Smooth muscle cell of the coronary artery (primary cell): Measurements from ENCODE around the gene AAMP. TPM values are rescaled to one million over a fixed set of nuclear protein-coding genes. Genes with fewer than 3 reads are reported as not detected.

Experiments
- total RNA-seq: library from RNA; depleted of rRNA; stranded (reverse); fragments of >200 nt; gene quantifications from 2 replicates; pipeline ENCODE4 v1.2.3, GENCODE V29; 2014; ENCODE audit warnings: low replicate concordance

Gene AAMP, protein sequence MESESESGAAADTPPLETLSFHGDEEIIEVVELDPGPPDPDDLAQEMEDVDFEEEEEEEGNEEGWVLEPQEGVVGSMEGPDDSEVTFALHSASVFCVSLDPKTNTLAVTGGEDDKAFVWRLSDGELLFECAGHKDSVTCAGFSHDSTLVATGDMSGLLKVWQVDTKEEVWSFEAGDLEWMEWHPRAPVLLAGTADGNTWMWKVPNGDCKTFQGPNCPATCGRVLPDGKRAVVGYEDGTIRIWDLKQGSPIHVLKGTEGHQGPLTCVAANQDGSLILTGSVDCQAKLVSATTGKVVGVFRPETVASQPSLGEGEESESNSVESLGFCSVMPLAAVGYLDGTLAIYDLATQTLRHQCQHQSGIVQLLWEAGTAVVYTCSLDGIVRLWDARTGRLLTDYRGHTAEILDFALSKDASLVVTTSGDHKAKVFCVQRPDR
- 117 and 137 TPM in 2 replicates for total RNA-seq

DNA sequence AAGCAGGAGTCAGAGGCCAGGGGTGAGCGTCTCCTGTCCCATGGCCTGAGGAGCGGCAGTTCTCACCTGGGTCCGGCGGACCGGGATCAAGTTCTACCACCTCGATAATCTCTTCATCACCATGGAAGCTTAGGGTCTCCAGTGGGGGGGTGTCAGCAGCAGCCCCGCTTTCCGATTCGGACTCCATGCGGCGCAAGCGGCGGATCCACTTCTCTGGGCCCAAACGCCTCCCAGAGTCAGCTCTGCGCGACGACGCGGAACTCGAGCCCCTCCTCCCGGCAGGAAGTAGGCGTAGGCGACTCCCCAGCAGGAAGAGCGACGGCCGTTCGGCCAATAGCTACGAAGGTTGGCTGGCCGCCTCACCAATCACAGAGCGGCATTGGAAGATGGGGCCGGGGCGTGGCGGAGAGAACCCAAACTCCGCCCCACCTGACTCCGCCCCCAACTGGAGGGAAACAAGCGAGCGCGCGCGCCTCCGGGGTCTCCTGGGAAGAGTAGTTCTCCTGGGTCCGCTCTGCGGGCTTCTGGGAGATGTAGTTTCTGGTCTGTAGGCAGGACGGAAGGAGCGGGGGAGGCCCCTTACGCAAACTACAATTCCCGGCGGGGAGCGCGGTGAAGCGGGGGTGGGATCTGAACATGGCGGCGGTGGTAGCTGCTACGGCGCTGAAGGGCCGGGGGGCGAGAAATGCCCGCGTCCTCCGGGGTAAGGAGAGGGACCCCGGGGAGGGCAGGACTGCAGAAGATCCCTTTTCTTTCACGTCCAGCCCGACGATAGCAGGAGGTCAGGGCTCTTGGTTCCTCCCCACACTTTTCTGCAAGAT, at the start of gene AAMP, which contains the start of gene PNKD:
Gene AAMP, minus strand, starts transcription at position 238 of the 821 bp plus-strand sequence. Its CDS starts 51 bp downstream, at position 187.
Gene PNKD, plus strand, starts transcription at position 620 of the 821 bp plus-strand sequence. Its CDS starts 17 bp downstream, at position 637.

DNA sequence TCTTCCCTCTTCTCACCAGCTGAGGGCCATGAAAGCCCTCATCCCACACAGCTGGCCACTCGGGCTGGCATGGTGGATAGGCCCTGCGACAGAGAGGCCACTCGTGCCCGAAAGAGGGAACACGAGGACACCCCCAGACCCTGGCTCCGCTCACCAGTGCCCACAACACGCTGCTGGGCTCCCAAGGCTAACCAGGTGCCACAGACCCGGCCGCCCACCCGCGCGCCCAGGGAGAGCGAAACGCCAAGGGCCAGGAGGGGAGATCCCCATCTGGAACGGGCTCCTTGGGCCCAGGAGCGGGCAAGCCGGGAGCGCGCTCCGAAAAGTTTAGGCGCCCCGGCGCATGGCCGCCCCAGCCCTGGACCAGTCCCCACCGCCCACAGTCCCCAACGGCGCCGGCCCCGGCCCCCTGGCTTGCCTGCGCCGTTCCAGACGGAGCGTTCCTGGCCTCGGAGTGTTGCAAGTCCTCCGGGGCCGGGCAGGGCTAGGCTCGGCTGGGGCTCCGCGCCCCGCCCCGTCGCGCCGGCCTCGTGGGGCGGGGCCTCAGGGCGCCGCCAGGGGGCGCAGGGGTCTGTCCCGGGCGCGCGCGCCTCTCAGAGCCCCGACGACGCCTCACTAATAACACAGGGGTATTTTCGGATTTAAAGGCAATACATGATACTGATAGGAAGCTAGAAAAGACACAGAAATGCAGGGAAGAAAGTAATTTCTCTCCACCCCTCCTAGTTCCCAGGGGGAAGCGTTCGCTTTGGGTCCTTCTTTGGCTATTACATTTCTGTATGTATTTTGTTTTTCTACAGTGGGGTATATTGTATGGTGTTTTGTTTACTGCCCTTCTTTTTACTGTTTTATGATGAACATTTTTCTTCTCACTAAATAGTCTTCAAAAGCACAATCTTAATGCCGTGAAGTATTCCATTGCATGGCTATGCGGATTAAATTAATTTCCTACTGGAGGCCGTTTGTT, 22.4 kb upstream of the AAMP start, which contains the start of gene TMBIM1:
Gene TMBIM1, minus strand, starts transcription at position 456 of the 967 bp plus-strand sequence. CDS start 10,362 bp downstream, outside the sequence.

DNA sequence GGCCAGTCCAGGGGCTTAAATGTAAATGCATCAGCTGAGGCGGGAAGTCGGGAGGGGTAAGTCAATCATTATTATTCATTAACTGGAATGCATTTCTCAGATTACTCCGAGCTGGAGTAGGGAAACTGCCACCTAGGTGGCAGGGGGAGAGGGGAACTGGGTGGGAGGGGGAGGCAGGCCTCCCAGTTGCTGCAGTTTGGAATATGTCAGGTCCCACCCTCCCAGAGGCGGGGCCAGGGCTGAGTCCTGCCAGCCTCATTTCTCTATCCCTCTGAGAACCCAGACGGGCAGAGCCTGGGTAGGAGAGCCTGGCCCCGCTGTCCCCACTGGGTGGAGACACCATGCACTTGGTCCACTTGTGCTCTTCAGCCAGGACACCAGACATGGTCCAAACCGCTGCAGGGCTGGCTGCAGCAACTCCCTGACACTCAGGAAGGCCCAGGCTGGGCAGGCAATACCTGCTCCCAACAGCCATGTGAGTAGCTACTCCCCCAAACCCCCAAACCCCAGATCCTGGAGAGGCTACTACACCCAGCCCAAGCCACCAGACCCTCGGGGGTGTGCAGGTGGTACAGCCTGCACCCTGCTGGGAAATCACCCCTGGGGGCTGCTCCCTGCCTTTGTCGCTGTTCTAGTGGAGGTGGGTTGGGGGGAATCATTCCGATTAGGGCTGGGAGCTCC, 9.1 kb downstream of the AAMP start, which contains the start of gene GPBAR1:
Gene GPBAR1, plus strand, starts transcription at position 274 of the 681 bp plus-strand sequence. CDS start 1,710 bp downstream, outside the sequence.

DNA sequence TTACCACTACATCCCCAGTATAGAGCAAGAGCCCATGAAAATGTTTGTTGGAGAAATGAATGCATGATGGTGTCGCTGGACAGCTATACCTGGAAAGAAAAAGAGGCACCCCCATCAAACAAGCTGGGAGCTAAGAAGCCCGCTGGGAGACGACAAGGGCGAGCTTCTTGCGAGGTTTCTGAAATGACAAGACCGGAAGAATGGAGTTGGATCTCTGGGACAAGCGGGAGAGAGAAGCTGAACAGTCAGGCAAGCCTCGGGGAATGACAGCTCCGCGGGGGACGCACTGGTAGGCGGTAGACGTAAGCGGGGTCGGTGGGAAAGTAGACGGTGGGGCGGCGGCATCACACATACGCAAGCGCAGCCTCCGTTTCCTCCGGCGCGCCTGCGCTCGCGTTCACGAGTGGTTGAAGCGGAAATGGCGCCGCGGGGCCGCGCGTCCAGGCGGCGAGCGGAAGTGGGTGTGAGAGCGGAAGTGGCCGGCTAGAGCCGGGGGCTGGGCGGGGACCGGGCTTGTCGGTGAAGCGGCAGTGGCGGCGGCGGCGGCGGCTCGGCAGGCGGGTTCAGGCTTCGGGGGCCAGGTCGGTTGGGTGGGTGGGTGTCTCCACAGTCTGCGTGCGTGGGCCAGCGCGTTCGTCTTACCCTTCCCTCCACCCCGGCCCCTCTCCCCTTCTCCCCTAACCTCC, 53.1 kb downstream of the AAMP start, which contains the start of gene ARPC2:
Gene ARPC2, plus strand, starts transcription at position 516 of the 686 bp plus-strand sequence. CDS start 282 bp downstream, outside the sequence.

Other genes starting within 250 kb of the AAMP start
- gene RUFY4, start 200.9 kb downstream of the AAMP start, total RNA-seq: 0.08 TPM in 1 of 2 replicates, not detected in the other
- not detected in 2 replicates for gene CXCR2, start 144.1 kb downstream of the AAMP start, total RNA-seq
- gene CXCR1, start 103.2 kb downstream of the AAMP start, total RNA-seq: not detected in 2 replicates
- gene ARPC2, start 52.9 kb downstream of the AAMP start, total RNA-seq: 221 and 388 TPM in 2 replicates
- gene GPBAR1, start 9.1 kb downstream of the AAMP start, total RNA-seq: not detected in 2 replicates
- gene PNKD, start 382 bp upstream of the AAMP start, total RNA-seq: 11.7 and 20.6 TPM in 2 replicates
- gene TMBIM1, start 22.4 kb upstream of the AAMP start, total RNA-seq: 175 and 311 TPM in 2 replicates
- gene CATIP, start 86.7 kb upstream of the AAMP start, total RNA-seq: not detected in 2 replicates
- gene SLC11A1, start 112.1 kb upstream of the AAMP start, total RNA-seq: 0.12 and 0.15 TPM in 2 replicates
- 36.2 TPM in 2 replicates for gene CTDSP1, start 129.7 kb upstream of the AAMP start, total RNA-seq
- gene VIL1, start 149.0 kb upstream of the AAMP start, total RNA-seq: under 0.01 TPM in 1 of 2 replicates, not detected in the other